AG10803 (cell line): Measurements from ENCODE around the gene WSB2.
A peak's percentile ranks its signal among the peaks of the same experiment; 100 is the strongest.

ENCODE experiments used
- DNase-seq: peaks from one replicate; pipeline ENCODE4 v3.0.0; 2010; ENCODE audit warnings: low read depth
- H3K4me3 ChIP-seq: 2 replicates; pipeline ENCODE4 v1.5.1; 2011; ENCODE audit warnings: mild to moderate bottlenecking, low read length, control low read depth
- TF ChIP-seq, protein P1 (sequence below): conservative IDR thresholded peaks from 2 replicates; pipeline ENCODE4 v1.5.1; 2011; ENCODE audit warnings: mild to moderate bottlenecking, low read length, control low read depth, inconsistent platforms

The WSB2 gene

DNA sequence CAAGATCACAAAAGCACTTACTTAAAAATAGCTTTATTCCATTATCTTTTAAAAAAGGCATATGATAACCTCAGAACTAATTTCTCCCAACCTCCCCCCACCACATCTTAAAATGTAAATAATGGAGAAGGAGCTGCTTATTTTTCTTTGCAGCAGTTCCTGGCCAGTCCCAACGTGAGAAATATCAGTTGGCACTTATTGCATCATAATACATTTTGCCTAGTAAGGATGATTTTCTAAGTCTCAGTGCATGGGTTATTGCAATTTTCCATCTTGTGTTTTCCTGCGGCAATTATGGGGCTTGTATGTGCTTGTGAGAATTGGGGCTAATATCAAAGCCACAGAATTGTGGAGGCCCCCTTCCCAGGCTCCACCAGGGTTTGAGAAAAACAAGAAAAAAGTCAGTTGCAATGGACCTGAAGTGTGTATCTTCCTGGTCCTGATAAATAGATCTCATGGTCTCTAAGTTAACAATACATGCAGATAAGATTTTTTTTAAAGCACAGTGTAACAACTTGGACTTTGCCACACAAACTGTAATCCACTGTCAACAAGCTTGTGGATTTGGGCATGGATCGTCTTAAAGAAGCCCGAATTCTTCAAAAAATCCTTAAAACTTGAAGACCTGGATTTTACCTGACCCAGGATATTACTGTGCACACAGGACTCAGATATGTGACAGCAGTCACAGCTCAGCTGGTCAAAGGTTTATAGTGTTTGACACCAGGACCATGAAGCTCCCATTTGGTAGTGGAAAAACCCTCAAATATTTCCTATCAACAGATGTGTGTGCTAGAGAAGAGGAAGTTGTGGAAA lies 2.8 kb upstream of the WSB2 start:
- no peak overlapping the region for H3K4me3 ChIP-seq
- peak; percentile 53 for DNase-seq

DNA sequence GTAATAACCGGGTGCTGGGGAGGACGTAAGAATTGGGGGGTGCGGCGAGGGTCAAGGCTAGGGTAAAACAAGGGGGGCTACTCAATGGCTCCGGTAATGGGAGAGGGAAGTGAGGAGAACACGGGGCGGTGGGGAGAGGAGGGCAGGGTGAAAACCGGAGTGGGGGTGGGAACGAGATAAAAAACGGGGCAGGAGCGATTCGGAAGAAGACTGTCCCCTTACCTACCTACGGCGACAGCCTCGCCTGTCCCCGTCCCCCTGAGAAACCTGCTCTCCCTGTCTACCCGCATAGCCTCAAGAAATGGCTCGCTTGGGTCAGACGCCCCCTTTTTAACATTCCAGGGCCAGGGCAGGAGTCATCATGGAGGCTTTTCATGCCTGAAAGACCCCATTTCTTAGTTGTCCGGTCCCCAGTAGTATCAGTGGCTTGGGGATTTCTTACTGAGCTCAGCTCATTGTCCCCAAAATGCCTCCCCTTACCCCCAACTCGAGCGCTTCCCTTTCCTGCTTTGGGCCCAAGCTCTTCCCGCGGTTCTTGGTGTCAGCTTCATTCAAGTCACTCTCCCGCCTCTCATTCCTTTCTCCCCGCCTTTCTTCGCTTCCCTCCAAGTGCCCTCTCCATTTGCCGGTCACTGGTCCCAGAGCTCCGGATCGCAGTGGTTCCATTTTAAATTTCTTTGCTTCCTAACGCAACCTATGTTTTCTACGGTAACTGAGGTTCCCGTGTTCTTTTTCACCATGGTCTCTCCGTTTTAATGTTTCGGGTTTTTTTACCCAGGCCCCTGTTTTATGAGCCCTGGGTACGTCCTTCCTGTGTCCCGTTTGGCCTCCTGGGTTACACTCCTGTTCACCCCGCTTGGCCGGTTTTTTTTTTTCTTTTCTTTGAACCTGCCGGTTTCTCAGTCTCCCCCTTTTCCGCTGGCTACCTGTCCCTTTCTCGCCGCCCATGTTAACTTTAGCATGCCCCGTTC lies 1.2 kb upstream of the WSB2 start:
- peak overlapping the region; percentile 72 for H3K4me3 ChIP-seq
- DNase-seq: peak; percentile 67
- TF ChIP-seq, protein P1, sequence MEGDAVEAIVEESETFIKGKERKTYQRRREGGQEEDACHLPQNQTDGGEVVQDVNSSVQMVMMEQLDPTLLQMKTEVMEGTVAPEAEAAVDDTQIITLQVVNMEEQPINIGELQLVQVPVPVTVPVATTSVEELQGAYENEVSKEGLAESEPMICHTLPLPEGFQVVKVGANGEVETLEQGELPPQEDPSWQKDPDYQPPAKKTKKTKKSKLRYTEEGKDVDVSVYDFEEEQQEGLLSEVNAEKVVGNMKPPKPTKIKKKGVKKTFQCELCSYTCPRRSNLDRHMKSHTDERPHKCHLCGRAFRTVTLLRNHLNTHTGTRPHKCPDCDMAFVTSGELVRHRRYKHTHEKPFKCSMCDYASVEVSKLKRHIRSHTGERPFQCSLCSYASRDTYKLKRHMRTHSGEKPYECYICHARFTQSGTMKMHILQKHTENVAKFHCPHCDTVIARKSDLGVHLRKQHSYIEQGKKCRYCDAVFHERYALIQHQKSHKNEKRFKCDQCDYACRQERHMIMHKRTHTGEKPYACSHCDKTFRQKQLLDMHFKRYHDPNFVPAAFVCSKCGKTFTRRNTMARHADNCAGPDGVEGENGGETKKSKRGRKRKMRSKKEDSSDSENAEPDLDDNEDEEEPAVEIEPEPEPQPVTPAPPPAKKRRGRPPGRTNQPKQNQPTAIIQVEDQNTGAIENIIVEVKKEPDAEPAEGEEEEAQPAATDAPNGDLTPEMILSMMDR: no peak

More for the DNA sequence above, 2.8 kb upstream of the WSB2 start:
- TF ChIP-seq, protein P1: no peak

DNA sequence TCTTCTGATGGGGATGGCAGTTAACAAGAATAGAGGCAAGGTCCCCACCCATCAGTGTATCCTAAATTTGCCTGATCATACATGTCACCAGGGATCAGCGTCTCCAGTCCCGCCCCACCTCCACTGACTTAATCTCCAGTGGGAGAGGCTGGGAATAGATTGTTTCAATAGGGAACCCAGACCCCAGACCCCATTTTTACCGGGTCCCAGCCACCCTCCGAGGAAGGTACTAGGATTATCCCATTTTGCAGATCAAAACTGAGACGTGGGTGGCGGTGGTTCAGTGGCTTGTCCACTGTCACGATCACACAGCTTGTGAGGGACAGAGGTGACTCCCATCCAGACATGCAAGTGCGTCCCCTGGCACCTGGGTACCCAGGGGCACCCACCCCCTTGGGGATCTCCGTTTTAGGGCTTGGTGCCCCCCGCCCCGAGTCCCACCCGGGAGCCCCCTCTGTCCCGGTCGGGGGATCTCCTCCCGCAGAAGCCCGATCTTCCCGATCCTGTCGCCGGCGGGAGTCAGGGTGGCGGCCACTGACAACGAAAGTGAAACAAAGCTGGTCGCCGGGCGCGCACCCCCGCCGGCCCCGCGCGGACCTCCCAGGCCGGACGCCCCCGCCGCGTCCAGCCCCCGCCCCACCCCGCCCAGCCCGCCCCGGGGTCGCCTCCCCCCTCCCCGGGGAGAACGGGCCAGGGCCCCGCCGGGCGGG lies 523 bp downstream of the WSB2 start:
- TF ChIP-seq, protein P1: no peak
- peak overlapping the region; percentile 72 for H3K4me3 ChIP-seq
- peak; percentile 23 for DNase-seq

DNA sequence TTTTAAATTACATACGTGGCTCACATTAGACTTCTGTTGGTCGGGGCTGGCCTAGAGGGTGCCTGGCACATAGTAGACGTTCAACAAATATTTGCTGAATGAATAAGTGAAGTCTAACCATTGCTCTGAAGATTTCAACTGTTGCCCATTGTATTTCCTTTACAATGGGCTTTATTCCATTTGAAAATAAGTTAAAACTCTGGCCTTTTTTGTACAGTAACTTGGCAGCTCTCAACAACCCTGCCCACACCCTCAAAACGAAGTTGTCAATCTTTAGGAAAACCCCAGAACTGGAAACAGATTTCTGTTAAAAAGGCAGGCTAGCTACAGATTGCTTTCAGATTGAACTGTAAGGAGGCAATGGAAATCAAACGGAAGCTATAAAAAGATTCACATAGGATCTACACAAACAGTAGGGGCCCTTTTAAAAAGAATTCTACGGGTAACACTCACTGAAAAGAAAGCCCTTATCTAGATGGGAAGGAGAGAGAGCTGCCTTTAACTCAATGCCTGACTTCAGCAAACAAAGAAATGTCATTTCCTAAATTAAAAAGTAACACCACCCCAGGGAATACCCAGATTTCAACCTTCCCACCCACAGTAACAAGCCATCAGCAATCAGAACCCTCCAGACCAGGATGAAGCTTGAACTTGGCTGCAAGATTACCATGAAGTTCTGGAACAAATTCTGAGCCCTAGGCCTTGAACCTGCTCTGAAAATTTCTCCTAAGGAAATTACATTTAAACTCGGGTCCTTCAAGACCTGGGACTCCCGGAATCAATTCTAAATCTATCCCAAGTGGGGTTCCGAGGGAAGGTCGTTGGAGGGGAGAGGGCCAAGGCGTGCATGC lies 1.4 kb downstream of the WSB2 start:
- H3K4me3 ChIP-seq: peak overlapping the region; percentile 72
- TF ChIP-seq, protein P1: no peak
- DNase-seq: peak; percentile 84

DNA sequence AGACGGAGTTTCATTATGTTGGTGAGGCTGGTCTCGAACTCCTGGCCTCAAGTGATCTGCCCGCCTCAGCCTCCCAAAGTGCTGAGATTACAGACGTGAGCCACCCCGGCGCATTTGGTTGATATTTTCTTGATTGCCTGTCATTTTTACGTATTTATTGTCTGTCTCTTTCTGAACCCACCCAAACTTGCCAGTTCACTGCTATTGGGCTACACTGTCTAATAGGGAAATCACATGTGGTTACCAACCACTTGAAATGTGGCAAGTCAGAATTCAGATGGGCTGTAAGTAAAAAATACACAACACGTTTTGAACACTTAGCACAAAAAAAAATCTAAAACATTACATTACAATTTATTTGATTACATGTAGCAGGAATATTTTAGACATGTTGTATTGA lies 2.1 kb downstream of the WSB2 start:
- TF ChIP-seq, protein P1: no peak
- no peak overlapping the region for H3K4me3 ChIP-seq

DNA sequence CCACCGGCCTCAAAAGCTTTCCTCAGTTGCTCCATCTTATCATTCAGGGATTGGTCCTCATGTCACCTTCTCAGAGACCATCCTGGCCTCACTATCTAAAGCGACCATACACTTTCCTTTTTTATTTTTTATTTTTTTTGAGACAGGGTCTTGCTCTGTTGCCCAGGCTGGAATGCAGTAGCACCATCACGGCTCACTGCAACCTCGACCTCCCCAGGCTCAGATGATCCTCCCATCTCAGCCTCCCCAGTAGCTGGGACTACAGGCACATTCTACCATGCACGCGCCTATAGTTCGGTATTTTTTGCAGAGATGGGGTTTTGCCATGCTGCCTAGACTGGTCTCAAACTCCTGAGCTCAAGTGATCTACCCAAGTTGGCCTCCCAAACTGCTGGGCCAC lies 2.8 kb downstream of the WSB2 start:
- H3K4me3 ChIP-seq: no peak overlapping the region
- TF ChIP-seq, protein P1: no peak
- DNase-seq: no peak

More for the DNA sequence above, 2.1 kb downstream of the WSB2 start:
- DNase-seq: no peak
